GM12891 (cell line): ENCODE results near the gene NKAIN2.

Experiments used
- PAX5 ChIP-seq: IDR thresholded peaks from 2 replicates; pipeline ENCODE4 v1.6.1; 2011; ENCODE audit warnings: low read length, moderate library complexity, mild to moderate bottlenecking; ENCODE audit not compliant: insufficient read depth, severe bottlenecking
- POLR2A ChIP-seq: IDR thresholded peaks from 2 replicates; pipeline ENCODE4 v1.6.1; 2011; ENCODE audit warnings: low read depth, low read length, control low read depth
- POLR2AphosphoS5 ChIP-seq: IDR thresholded peaks from 2 replicates; pipeline ENCODE4 v1.6.1; 2011; ENCODE audit warnings: low read depth, low read length, control low read depth
- POU2F2 ChIP-seq: IDR thresholded peaks from 2 replicates; pipeline ENCODE4 v1.6.1; 2011; ENCODE audit warnings: low read depth, mild to moderate bottlenecking, control low read depth, low read length, moderate library complexity
- SPI1 ChIP-seq: IDR thresholded peaks from 2 replicates; pipeline ENCODE4 v1.6.1; 2011; ENCODE audit warnings: low read depth, low read length, control low read depth
- TAF1 ChIP-seq: IDR thresholded peaks from 2 replicates; pipeline ENCODE4 v1.6.1; 2011; ENCODE audit warnings: low read depth, low read length, control low read depth

DNA sequence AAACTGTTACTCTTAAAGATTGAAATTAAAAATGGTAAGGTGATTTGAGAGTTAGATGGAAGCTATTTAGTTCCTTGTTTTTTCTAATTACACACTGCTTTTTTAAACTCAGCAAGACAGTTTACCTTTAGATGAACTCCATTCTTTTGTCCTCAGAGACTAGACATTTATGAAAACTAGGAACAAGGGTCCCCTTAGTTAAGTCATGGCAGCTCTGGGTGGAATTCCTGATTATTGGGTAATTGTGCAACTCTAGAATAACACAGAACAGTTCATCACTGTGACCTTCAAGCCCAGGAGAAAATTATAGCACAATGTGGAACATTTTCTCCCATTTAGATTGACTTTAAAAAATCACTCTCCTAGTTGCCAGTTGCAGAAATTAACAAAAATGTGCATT lies 251.7 kb downstream of the NKAIN2 start:
- no peak for TF ChIP-seq POLR2AphosphoS5
- TF ChIP-seq TAF1, result no peak
- no peak for TF ChIP-seq POLR2A
- TF ChIP-seq POU2F2, result no peak
- no peak for TF ChIP-seq SPI1
- no peak for TF ChIP-seq PAX5
